ENCODE results near the gene SSTR5.

The SSTR5 gene

DNA sequence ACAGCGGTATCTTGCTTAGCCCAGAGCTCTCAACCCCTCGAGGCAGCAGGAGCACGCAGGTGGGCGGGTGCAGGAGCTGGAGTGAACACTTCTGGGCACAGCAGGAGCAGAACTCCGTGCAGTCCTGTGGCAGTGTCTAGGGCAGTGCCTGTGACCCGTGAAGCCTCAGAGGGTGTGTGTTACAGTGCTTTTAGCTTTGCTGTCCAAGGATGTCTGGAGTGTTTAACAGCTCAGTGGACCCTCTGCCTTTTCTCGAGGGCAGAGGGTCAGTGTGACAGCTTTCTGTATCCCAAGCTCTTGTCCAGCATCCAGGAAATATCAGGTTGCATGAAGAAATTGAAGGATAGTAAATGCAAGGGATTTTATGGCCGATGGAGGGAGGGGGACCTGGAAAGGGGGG lies 16.4 kb upstream of the SSTR5 start:
- FAIRE-seq = no peak

DNA sequence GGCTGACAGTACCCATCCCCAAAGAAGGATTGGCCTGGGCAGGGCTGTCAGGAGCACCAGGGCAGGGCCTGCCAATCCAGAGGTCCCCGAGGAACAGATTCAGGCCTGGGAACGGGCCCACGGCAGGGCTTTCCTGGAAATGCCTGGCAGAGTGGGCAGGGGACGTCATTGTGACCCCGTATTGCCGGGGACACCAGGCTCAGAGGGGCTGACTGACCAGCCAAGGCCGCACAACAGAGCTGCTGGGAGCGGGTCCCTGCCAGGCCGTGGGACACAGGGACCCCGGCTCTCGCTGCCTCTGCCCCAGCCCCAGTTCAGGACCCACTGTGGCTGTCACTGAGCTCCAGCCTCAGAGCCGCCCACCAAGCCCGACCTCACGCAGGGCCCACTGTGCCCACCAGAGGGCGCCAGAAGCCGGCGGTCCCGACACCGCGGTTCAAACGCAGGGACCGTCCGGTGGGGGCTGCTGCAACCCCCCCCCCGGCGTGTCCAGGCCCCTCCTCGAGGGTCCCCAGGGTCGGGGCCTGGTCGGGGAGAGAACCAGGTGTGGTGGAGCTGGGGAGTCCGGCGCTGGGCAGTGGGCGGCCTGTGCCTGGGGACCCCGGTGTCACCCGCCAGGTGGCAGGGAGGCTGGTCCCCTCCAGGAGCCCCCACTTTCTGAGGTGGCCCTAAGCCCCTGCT lies 15.2 kb upstream of the SSTR5 start:
- FAIRE-seq = no peak

DNA sequence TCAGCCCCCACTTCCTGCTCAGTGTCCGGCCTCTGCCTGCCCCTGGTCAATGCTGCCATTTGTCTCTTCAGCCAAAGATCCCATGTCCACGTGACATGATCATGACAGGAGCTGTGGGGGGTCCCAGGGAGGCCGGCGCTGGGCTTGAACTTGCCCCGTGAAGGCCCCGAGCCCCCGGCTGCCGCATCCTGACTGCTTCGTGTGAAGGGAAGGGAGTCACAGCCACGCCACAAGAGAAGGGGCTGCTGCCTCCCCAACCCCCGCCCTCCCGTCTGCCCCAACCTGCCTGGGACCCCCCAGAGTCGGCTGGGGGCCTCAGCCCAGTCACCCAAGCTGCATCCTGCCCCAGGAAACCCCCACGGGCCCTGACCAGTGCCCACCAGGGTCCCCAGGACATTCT lies 14.3 kb upstream of the SSTR5 start:
- no peak for FAIRE-seq

DNA sequence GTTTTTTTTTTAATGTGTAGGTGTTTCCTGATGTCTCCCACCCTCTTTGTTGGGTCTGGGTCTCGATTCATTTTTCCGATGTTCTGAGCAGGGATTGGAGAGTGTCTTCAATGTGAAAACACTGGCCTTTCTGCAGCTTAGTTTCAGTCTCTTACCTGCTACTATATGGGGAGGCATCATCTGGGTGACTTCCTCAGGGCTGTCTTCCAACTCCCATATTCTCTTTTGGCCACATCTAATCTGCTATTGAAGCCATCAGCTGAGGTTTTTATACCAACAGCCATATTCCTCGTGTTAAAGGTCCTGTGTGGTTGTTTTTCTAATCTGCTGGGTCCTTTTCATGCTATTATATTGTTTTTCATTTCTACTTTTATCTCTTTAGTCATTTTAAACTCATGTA lies 13.2 kb upstream of the SSTR5 start:
- no peak for FAIRE-seq

DNA sequence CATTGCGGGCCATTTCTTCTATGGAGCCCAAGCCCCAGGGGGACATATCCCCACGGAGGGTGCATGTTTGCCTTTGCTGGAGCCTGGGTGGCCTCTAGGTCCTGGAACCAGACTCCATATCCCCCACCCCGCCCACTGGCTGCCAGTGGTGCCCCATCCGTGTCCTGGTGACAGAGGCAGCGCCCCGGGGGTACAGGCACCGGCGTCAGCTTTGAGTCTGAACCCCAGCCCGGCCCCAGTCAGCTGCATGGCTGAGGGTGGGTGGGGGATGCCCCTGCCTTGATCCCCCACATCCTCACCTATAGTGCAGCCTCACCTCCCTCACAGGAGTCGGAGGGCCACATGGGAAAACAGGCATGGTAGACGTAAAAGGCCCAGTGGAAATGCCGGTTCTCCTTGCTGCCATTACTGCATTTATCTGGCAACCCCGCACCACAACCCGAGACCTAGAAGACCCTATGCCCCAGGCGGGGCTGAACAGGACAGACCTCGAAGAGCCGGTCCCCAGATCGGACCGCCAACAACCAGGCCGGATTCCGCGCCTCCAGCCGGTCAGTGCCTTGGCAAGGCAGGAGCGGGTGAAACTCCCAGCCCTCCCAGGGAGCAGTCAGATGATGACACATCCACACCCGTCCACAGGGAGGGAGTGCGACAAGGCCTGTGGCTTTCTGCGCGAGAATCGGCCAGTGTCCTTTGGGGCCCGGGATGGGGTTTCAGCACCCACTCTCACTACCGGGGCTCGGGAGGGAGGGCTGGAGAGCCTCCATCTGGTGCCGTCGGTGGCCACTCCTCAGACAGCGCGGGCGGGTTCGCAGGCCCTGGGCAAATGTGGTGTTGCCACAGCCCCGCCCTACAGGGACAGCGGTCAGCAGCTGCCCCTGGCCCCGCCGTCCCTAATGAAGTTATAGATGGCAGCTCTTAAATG lies 11.9 kb upstream of the SSTR5 start:
- no peak for FAIRE-seq

DNA sequence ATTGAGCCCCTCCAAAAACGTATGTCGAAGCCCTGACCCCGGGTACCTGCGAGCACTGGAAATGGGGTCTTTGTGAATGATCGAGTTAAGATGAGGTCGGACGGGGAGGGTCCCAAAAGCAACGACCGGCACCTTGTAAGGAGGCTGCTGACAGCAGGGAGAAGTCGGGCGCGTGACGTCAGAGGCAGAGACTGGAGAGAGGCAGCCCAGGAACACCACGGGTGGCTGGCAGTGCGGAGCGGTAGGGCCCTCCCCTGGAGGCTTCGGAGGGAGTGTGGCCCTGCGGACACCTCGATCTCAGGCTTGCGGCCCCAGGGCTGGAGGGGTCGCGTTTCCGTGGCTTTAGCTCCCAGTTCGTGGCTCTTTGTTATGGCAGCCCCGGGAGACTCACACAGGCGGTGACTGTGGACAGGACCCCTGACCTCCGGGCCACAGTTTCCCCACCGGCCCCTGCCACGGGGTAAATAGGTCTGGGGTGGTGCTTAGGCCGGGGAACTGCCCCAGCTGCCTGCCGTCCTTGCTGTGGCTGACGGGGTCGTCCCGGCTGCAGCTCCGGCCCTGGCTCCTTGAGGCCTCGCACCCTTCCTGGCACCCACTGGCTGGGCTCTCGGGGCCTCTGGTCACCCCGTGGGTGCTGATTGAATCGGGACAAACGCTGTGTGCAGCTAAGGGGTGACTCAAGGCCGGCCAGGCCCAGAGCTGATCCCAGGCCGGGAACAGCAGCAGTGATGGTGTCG lies 10.6 kb upstream of the SSTR5 start:
- no peak for FAIRE-seq

DNA sequence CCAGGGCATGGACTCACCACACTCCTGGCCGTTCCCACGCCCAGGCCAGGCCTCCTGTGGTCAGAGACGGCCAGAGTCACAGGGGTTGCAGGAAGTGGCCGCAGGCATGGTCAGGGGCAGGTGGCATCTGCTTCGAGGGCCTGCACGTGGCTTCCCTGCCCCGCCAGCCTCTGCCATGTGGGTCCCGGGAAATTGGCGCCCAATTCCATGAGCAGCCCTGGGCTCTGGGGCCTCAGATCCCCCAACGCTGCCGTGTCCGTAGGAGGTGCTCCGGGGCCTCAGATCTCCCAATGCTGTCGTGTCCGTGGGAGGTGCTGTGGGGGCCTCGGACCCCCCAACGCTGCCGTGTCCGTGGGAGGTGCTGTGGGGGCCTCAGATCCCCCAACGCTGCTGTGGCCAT lies 9.7 kb upstream of the SSTR5 start:
- FAIRE-seq = no peak

DNA sequence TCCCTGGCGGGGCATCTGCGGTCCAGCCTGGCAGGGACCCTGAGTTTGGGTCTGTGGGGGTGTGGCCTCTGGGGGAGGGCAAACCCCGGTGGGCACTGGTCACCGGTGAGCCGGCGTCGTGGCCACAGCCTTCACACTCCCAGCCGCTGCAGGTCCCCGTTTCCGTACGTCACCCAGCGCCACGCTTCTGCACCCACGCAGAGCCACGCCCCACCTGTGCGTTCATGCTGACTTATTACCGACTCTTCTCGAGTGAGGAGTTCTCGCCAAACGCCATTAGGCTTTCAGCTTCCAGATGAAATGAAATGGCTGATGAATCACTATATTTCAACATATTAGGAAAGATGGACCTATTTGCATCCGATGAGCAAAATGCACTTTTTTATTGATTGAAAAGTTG lies 8.8 kb upstream of the SSTR5 start:
- FAIRE-seq = no peak

DNA sequence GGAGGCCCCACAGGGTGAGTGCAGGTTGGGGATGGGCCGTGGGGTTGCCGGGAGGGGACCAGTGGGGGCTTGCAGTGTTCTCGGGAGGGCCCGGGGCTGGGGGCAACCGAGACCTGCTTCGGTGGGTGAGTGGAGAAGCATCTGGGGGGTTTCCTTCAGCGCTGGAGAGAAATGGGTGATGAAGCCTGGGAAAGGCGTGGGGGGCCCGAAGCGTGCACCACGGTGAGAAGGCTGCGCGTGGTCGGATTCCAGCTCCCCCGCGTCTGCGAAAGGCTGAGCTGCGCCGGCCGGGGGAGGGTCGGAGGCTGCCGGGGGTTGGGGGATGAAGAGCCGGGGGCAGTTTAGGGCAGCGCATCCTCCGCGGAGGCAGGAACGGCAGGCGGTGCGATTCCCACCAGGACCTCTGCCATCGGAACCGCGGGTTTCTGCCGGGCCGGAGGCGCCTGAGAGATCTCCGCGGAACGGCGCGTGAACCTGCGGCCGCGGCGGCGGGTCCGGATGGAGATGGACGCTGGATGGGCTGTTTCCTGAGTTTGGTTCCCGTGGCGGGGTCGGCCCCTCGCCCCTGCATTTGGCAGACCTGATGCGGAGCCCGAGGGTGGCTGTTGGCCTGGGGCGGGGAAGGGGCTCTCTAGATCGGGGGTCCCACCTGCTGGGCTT lies 6.9 kb upstream of the SSTR5 start:
- FAIRE-seq = no peak

DNA sequence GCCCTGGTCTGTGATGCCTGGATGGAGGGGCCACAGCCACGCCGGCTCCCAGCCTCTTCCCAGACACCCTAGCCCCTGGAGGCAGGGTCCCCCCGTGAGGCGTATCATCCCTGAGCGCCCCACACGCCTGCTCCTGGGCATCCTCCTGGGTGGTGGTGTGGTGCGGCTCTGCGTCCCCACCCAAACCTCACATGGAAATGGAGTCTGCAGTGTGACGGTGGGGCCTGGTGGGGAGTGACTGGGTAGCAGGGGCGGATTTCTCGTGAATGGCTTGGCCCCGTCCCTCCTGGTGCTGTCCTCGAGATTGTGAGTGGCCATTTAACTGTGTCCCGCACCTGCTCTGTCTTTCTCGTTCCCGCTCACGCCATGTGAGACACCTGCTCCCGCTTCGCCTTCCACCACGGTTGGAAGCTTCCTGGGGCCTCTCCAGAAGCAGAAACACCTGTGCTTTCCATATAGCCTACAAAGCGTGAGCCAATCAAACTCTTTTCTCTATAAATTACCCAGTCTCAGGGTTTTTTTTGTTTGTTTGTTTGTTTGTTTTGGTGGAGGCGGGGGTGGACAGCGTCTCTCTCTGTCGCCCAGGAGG lies 5.9 kb upstream of the SSTR5 start:
- FAIRE-seq = no peak

DNA sequence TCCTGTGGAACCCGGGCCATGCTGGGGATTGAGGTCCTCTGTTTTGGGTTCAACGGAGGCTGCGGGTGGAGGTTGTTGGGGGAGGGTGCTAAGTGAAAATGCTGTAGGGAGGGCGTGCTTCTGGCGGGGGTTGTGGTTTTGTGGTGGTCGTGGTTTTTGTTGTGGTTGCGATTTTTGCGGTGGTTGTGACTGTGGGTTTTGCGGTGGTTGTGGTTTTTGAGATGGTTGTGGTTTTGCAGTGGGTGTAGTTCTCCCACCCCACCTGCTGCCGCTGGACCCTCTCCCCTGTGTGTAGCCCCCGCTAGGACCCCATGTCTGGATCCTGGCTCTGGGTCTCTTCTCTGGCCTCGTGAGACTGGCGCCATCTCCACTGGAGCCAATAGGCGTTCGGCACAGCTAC lies 4.9 kb upstream of the SSTR5 start:
- no peak for FAIRE-seq

DNA sequence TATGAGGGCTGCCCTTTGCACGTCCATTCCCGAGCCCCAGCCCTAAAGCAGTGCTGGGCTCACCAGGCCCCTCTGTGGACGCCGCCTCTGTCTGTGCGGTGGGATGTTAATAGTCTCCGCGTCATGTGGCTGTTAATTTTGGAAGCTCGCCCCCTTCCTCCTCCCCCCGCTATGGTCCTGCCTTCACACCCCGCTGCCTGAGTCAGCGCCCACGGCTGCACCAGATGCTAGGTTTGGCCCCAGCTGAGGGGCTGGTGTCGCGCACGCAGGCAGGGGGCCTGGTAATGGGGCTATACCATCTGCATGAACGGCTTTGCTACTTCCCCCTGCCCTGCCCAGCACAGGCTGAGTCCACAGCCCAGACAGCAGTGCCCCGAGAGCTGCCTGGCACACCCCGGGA lies 4.1 kb upstream of the SSTR5 start:
- no peak for FAIRE-seq

DNA sequence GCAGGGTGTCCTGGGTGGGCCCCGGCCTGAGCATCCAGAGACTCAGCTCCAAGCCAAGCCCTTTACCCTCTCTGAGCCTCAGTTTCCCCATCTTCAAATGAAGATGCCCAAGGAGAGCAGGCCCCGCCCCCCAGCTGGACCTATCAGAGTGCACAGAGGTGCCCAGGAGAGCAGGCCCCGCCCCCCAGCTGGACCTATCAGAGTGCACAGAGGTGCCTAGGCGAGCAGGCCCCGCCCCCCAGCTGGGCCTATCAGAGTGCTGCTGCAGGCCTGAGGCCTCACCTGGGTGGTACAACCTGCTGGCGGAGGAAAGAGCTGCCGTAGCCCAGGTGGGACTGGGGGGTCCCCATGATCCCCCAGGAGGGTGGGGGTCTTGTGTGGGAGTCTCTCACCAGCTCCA lies 3.4 kb upstream of the SSTR5 start:
- FAIRE-seq = no peak

DNA sequence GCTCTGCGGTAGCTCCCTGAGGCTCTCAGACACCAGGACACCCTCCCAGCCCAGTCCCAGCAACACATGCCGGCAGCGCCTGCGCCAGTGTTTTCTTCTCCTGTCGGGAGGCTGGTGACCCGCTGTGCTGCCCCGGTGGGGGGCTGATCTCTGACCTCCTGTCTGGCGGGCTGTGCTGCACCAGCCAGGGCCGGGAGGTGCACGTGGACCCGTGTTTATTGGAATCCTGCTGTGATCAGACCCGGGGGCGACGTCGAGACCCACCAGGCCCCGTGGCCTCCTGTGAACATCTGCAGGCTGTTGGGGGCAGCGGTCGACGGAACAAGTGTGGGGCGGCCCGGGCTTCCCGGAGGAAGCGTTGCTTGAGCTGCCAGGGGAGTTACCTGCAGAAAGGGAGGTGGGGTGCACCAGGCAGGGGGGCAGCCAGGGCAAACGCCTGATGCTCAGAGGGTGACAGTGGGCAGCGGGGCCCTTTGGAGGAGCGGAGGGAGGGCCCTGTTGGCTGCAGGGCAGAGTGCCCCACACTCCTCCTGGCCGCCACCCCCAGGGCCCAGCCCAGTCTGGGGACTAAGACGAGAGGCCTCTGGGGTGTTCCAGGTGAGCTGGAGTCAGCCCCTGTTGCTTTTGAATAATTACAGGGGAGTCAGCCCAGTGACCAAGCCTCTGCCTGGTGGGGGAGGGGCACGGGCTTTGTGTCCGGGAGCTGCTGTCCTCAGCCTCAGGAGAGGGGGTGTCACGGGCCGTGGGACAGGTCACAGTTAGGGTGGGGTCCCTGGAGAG lies 2.3 kb upstream of the SSTR5 start:
- no peak for FAIRE-seq

DNA sequence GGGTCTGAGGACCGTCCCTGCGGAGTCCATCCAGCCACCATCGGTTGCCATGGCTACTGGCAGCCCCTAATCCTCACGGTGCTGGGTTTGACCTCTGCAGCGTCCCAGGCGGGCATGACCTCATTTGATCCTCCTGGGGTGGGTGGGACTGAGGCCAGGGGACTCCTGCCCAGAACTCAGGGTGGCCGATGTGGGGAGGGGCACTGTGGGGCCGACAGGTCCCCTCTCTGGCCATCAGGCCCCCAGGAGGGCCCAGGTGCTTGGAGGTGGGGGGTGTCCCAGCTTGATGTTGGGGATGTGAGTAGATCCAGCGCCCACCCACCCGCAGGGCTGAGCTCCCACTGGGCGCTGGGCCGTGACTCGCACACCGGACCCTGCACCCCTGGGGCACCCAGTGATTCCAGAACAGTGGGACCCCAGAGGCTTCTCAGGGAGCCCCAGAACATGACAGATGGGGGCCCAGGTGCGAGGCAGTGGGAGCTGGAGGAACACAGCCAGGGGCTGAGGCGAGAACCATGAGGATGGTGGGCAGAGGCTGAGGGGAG lies 1.6 kb upstream of the SSTR5 start:
- FAIRE-seq = no peak

DNA sequence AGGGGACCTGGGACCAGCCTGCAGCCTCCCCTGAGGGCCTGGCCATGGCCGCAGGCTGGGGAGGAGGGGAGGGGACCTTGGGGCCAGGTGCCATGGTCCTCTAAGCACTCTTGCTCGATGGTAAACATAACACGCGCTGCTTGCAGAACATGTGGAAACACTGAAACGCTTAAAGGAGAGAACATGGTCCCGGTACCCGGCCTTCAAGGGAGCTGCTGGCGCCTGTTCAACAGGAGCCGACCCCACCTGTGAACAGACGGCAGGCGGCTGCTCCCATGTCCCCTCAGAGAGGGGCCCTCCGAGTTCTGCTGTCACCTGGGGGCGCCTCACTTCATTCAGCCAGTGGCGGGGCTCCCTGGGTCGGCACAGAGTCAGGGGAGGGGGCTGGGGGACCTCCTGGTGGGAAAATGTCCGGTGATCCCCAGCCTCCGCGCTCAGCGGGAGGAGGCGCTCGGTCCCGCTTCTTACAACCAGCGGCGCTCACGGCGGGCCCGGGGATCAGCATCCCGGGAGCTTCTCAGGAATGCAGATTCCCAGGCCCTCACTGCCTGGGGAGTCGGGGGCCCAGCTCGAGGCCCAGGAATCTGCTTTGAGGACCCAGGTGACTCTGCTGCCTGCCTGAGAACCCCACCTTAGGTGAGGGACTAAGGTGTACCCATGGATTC lies 854 bp upstream of the SSTR5 start:
- no peak for FAIRE-seq

DNA sequence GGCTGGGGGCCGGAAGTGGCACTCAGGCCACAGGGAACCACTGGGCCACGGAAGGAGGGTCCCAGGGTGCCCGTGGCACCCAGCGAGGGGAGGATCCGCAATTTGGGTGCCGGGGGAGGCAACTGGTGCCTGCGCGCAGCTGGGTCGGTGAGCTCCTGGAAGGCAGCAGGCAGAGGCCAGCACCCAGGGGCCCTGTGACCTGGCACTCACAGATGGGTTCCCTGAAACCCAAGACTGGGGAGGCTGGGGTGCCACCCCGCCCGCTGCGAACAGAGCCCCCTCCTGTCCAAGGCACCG lies 663 bp downstream of the SSTR5 start:
- FAIRE-seq = no peak

DNA sequence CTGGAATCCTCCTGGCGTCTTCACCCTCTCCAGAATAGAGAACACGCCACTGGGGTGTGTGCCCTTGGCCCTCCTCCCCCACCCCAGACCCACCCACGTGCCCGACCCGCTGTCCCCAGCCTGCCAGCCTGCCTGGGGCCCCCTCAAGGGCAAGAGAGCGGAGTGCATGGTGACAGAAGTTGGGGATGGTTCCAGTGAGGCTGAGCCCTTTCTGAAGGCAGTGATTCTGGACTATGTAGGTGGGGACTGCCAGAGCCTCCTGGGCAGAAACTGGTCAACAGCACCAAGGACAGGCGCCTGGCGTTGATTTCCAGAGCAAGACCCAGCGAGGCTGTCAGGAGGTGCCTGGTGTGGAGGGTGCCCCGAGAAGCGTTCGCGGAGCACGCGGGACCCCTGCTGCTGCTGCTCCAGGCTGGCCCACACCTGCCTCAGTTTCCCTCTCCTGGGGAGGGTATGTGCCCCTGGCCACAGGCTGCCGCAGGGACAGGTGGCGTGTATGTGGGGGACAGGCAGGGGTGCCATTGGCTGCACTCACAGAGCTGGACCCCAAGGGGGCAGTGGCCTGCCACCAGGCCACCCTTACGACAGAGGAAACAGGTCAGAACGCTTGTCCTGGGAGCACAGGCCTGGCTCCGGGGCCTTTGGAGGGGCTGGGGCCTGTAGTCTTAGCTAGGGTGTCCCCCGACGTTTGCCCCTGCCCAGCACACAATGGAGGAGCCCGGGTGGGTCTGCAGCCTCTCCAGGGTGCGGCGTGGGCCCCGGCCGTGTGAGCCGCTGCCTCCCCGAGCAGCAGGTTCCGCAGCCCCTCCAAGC lies 1.2 kb downstream of the SSTR5 start:
- FAIRE-seq = no peak

DNA sequence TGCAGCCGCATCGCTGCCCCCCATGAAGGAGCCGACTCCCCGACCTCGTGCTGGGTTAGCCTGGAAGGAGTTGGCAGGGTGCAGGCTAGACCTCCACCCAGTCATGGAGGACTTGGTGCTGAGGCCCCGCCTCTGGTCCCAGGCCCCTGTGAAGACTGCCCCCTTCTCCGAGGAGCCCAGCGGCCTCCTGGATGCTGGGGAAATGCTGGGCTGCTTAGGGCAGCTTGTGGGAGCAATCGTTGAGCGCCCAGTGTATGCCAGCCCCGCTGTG lies 1.8 kb downstream of the SSTR5 start:
- no peak for FAIRE-seq

DNA sequence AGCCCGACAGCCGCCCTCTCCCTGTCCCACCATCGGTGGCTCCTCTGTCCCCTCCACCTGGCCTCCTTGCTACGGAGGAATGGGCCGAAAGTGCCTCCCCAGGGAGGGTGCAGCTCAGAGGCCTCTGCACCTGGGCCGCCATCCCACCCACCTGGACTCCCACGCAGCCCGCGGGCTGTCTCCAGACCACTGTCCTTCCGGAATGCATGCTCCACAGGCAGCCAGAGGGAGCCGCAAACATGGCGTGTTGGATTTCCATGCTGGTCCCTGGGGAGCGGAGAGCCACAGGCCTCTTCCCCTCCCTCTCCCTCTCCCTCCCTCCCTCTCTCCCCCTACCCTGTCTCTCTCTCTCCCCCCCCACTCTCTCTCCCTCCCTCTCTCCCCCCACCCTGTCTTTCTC lies 3.0 kb downstream of the SSTR5 start:
- no peak for FAIRE-seq
